Fibroblast of mammary gland (primary cell): ENCODE results near the gene FOXN1.

Source experiments
- DNase-seq: peaks from one replicate; pipeline ENCODE4 v3.0.0-alpha.2; 2010; ENCODE audit warnings: low read depth
- H3K4me3 ChIP-seq: 2 replicates; pipeline ENCODE4 v1.5.1; 2011; ENCODE audit warnings: low read depth, mild to moderate bottlenecking, low read length, moderate library complexity; ENCODE audit not compliant: control insufficient read depth
- TF ChIP-seq, protein P1 (sequence below): conservative IDR thresholded peaks from 2 replicates; pipeline ENCODE4 v1.5.1; 2011; ENCODE audit warnings: low read depth, low read length, inconsistent platforms; ENCODE audit not compliant: control insufficient read depth, insufficient read depth

The FOXN1 gene

DNA sequence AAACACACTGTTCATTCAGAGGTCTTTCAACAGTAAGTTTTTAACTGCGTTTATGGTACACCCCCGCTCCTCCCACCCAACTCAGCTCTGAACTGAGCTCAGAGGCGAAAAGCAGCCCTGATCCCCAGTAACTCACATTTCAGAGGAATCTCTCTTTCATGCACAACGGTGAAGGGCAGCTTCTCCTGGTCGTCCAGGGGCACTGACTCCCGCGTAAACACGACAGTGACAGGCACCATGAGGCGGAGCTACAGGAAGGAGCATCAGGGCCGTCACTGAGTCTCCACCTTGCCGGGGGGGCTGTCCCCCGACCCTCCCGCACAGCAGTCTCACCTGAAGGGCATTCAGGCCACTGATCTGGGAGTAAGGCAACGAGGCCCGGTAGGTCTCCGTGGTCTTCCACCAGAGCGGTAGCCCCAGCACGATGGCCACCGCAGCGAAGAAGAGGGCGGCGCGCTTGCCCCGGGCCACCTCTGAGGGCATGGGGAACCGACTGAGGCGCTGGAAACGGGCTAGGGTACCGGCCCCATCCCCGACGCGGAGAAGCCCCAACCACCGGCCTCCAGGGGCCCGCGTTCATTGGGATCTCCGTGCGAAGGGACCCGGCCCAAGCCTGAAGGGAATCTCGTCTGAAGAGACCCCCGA lies 64.7 kb downstream of the FOXN1 start:
- H3K4me3 ChIP-seq, result peak overlapping the region; percentile 74
- no peak for DNase-seq
- TF ChIP-seq, protein P1, sequence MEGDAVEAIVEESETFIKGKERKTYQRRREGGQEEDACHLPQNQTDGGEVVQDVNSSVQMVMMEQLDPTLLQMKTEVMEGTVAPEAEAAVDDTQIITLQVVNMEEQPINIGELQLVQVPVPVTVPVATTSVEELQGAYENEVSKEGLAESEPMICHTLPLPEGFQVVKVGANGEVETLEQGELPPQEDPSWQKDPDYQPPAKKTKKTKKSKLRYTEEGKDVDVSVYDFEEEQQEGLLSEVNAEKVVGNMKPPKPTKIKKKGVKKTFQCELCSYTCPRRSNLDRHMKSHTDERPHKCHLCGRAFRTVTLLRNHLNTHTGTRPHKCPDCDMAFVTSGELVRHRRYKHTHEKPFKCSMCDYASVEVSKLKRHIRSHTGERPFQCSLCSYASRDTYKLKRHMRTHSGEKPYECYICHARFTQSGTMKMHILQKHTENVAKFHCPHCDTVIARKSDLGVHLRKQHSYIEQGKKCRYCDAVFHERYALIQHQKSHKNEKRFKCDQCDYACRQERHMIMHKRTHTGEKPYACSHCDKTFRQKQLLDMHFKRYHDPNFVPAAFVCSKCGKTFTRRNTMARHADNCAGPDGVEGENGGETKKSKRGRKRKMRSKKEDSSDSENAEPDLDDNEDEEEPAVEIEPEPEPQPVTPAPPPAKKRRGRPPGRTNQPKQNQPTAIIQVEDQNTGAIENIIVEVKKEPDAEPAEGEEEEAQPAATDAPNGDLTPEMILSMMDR, result no peak

DNA sequence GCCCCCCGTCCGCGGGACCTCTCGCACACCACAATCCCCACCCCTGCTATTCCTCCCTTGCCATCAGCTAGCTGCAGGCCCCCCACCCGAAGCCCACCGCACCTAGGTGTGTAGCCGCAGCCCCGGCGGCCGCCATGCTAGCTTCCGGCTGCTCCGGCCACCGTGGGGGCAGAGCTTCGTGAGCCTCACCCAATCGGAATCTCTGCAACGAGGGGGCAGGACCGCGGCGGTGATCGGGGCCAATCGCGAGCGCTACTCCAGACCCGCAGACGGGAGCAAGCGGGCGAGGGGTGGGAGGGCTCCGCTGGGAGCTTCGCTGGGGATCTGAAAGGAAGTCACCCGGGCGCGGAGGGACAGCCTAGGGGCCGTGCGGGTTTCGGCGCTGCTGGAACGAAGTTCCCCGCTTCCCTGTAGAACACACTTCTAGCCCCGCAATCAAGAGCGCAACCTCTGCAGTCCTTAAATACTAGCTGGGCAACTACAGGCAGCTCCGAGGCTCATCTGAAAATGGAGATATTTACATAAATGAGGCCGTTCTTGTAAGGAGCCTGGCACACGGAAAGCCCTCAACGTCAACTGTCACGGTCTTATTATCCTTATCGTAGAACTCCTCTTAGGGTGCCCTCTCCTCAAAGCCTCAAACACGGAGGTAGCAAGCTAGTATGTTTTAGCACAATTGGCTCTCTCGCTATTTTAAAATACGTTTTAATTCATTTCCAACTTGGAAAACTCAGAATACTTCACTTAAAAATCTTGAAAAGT lies 65.4 kb downstream of the FOXN1 start, which contains the start of gene PIGS:
Gene PIGS (minus strand): TSS at position 164 of the 762 bp plus-strand sequence. CDS start 28 bp downstream, at position 136.
- H3K4me3 ChIP-seq, result peak within 1 kb of the TSS; percentile 74
- DNase-seq, result peak; percentile 82
- TF ChIP-seq, protein P1, result no peak

DNA sequence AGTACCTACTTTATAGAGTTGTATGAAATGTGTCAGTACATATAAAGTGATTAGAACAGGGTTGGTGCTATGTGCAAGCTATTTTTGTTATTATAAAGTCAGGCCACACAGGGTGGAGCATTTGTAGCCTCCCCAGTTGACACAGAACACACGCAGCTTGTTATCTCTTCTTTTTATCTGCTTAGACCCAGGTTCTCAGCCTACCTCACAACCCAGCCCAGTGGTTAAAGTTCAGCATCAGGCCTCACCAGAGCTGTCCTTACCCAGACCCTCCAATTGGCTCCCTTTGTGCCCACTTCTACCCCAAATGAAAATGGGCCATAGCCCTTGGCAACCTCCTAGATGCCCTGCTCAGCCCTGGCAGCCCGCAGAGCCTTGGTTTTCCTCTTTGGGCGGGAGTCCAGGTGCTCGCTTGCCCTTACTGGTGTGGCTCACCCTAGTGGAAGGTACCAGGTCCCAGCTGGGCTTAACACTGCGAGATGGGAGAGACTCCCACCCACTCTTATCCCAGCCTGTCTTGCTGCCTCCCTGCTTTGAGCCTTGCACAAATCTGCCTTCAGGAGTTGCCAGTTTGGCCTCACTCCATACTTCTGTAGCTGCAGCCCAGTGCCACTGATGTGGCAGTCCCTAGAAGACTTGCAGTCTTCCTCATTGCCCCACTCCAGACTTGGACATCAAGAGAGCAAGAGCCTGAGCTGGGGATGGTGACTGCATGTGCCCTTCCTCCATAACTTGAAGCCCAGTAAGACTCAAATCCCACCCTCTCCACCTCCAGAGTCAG lies 66.3 kb downstream of the FOXN1 start:
- TF ChIP-seq, protein P1, result no peak
- no peak overlapping the region for H3K4me3 ChIP-seq
- no peak for DNase-seq

DNA sequence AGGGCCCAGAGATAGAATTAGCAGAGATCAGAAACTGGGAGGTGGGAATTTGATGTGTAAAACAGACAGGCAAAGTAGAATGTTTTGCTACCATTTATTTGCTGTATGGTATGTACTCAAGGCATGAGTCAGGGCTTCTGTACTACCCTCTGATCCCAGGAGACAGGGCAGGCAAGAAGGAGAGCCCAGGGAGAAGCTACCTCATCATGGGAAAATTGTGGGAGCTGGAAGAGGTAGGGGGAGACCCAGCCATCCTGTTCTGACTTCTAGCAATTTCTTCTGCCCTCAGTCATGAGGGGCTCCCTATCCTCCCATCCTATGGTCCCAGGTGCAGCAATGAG lies 66.9 kb downstream of the FOXN1 start:
- DNase-seq, result peak; percentile 45
- no peak overlapping the region for H3K4me3 ChIP-seq

DNA sequence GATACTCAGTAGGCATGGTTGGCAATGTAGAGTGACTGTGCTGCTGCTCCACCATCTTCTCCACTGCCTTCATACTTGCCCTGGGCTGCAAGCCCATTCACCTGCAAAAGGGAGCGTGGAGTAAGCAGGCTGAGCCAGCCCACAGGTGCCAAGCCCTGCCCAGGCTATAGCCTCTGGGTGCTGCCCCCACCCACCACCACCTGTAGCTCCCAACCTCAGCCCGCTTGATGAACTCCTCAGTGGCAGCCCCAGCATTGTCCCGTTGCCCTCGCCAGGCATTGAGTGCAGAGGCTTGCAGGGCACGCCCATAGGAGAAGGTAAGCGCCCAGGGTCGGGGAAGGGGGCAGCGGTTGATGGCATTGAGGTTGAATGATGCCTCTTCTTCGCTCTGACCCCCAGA lies 67.4 kb downstream of the FOXN1 start:
- H3K4me3 ChIP-seq, result no peak overlapping the region
- TF ChIP-seq, protein P1, result no peak
- no peak for DNase-seq

More for the DNA sequence above, 66.9 kb downstream of the FOXN1 start:
- TF ChIP-seq, protein P1, result no peak

DNA sequence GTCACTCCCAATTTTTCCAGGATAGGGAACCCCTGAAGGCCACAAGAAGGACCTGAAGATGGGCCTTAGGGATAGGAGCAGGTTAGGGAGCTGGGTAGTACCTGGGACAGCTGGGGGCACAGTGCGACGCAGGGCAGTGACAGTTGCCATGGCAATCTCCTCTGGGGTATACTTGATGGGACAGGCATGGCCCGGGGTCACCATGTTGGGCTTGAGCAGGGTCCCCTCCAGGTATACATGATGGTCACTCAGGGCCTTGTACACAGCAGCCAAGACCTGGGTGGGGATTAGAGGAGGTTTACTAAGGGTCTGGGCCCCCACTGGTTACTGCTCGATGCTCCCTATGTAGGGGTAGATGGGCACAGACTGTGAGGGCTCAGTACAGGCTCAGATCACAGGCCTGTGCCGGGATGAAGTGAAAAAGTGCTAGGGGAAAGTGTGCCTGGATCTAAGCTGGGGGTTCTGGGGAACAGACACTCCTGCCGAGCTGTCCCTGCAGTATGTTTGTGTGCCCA lies 67.9 kb downstream of the FOXN1 start:
- DNase-seq, result no peak
- TF ChIP-seq, protein P1, result no peak
- H3K4me3 ChIP-seq, result no peak overlapping the region
